ENCODE results near the gene SERPINE2.

SERPINE2 gene

DNA sequence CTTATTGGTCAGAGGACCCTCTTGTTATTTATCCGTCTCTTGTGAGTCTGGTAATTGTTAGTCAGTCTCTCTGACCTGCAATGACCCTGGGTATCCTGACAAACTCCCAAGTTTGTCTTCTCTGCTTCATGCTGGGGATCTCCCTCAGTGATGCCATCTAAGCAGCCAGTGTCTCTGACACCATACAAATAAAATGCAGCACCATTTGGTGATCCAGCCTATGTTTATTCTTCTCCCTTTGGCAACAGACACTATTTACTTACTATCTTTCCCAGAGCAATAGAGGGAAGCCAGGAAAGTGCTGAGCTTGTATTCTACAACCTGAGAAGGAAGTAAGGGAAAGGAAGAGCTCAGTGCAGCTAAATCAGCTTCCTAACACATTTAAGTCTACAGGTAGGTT, 15.9 kb downstream of the SERPINE2 start:
- Histone ChIP-seq H3K36me3 (ENCODE audit: insufficient read depth, low read length) (no peaks in the 10 kb centered on the region), H3K9ac (ENCODE audit: low read depth, low read length, poor library complexity, severe bottlenecking) (no peak overlapping the region), H2AFZ (ENCODE audit: low read length) (no peak overlapping the region), H3K9me3 (ENCODE audit: insufficient read depth, low read depth, low read length) (no peaks in the 10 kb centered on the region), H3K4me1 (ENCODE audit: insufficient read depth, low read length, poor library complexity, severe bottlenecking) (peaks cover 53% of the 10 kb centered on the region), H3K79me2 (ENCODE audit: insufficient read depth, low read length) (no peaks in the 10 kb centered on the region; the same call in 1 of the 2 replicates), H3K4me3 (ENCODE audit: low read length, poor library complexity, severe bottlenecking) (no peak overlapping the region), H4K20me1 (ENCODE audit: insufficient read depth, low read length, poor library complexity, severe bottlenecking) (no peaks in the 10 kb centered on the region), H3K9me2 (replicated peaks; ENCODE audit: low read depth, low read length) (no peaks in the 10 kb centered on the region), H3K4me2 (ENCODE audit: low read depth, low read length, poor library complexity, severe bottlenecking) (peak overlapping the region; percentile 77), H3K27me3 (ENCODE audit: insufficient read depth, low read length, poor library complexity, severe bottlenecking) (no peaks in the 10 kb centered on the region), H3F3A (ENCODE audit: low read depth) (no peaks in the 10 kb centered on the region)
- TF ChIP-seq CTCF (conservative IDR thresholded peaks at IDR 0.05; ENCODE audit: low read length) (no peak), EZH2phosphoT487 (IDR thresholded peaks at IDR 0.05; ENCODE audit: borderline replicate concordance) (no peak)

GRCh38 chr2:224022486-224022885, 16.6 kb downstream of the SERPINE2 start:
- H3K4me3 ChIP-seq (ENCODE audit: low read length, poor library complexity, severe bottlenecking): no peak overlapping the region
- H2AFZ ChIP-seq (ENCODE audit: low read length): no peak overlapping the region
- H3K9me2 ChIP-seq (replicated peaks; ENCODE audit: low read depth, low read length): no peaks in the 10 kb centered on the region
- H3K9ac ChIP-seq (ENCODE audit: low read depth, low read length, poor library complexity, severe bottlenecking): no peak overlapping the region
- no peaks in the 10 kb centered on the region for H4K20me1 ChIP-seq (ENCODE audit: insufficient read depth, low read length, poor library complexity, severe bottlenecking)
- peaks cover 53% of the 10 kb centered on the region for H3K4me1 ChIP-seq (ENCODE audit: insufficient read depth, low read length, poor library complexity, severe bottlenecking)
- H3K79me2 ChIP-seq (ENCODE audit: insufficient read depth, low read length): no peaks in the 10 kb centered on the region
- H3K36me3 ChIP-seq (ENCODE audit: insufficient read depth, low read length): no peaks in the 10 kb centered on the region
- no peaks in the 10 kb centered on the region for H3K27me3 ChIP-seq (ENCODE audit: insufficient read depth, low read length, poor library complexity, severe bottlenecking)
- TF ChIP-seq EZH2phosphoT487 (IDR thresholded peaks at IDR 0.05; ENCODE audit: borderline replicate concordance): no peak
- no peak for TF ChIP-seq CTCF (conservative IDR thresholded peaks at IDR 0.05; ENCODE audit: low read length)
- no peak overlapping the region for H3K4me2 ChIP-seq (ENCODE audit: low read depth, low read length, poor library complexity, severe bottlenecking)
- no peaks in the 10 kb centered on the region for H3F3A ChIP-seq (ENCODE audit: low read depth)
- no peaks in the 10 kb centered on the region for H3K9me3 ChIP-seq (ENCODE audit: insufficient read depth, low read depth, low read length)

DNA sequence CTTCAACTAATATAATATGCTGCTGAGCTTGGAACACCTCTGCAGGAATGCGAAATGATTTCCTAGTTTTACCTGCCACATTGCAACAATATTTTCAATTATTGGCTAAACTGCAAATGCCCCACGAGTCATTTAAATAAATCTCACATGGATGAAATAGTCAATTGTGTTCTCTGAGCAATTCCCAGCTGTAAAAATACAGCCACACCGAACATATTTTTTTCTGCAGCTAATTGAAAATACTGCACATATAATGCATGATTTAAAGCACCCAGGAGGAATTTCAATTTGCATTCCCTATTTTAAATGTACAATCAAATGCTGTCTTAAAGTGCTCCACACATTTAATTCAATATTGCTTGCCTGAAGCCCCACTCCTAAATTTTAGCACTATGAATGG, 18.6 kb downstream of the SERPINE2 start:
- no peaks in the 10 kb centered on the region for H3F3A ChIP-seq (ENCODE audit: low read depth)
- no peaks in the 10 kb centered on the region for H3K9me3 ChIP-seq (ENCODE audit: insufficient read depth, low read depth, low read length)
- peaks cover 48% of the 10 kb centered on the region for H3K4me1 ChIP-seq (ENCODE audit: insufficient read depth, low read length, poor library complexity, severe bottlenecking)
- no peak overlapping the region for H2AFZ ChIP-seq (ENCODE audit: low read length)
- H4K20me1 ChIP-seq (ENCODE audit: insufficient read depth, low read length, poor library complexity, severe bottlenecking): no peaks in the 10 kb centered on the region
- no peaks in the 10 kb centered on the region for H3K9me2 ChIP-seq (replicated peaks; ENCODE audit: low read depth, low read length)
- H3K79me2 ChIP-seq (ENCODE audit: insufficient read depth, low read length): no peaks in the 10 kb centered on the region
- H3K9ac ChIP-seq (ENCODE audit: low read depth, low read length, poor library complexity, severe bottlenecking): no peak overlapping the region
- H3K27me3 ChIP-seq (ENCODE audit: insufficient read depth, low read length, poor library complexity, severe bottlenecking): no peaks in the 10 kb centered on the region
- no peak for TF ChIP-seq EZH2phosphoT487 (IDR thresholded peaks at IDR 0.05; ENCODE audit: borderline replicate concordance)
- TF ChIP-seq CTCF (conservative IDR thresholded peaks at IDR 0.05; ENCODE audit: low read length): no peak
- no peak overlapping the region for H3K4me3 ChIP-seq (ENCODE audit: low read length, poor library complexity, severe bottlenecking)
- H3K4me2 ChIP-seq (ENCODE audit: low read depth, low read length, poor library complexity, severe bottlenecking): no peak overlapping the region
- H3K36me3 ChIP-seq (ENCODE audit: insufficient read depth, low read length): no peaks in the 10 kb centered on the region
